HG03095 (cell line): Measurements from ENCODE around the gene OXNAD1.
A peak's percentile ranks its signal among the peaks of the same experiment; 100 is the strongest.

ENCODE experiments used
- ATAC-seq: cut with Tn5 transposase; IDR thresholded peaks from one replicate; pipeline ENCODE4 v1.9.1; 2021; ENCODE audit warnings: moderate library complexity; ENCODE audit not compliant: unreplicated experiment

Gene OXNAD1

GRCh38 chr3:16273867-16274266 lies 8.9 kb downstream of the OXNAD1 start:
- ATAC-seq, result no peak

DNA sequence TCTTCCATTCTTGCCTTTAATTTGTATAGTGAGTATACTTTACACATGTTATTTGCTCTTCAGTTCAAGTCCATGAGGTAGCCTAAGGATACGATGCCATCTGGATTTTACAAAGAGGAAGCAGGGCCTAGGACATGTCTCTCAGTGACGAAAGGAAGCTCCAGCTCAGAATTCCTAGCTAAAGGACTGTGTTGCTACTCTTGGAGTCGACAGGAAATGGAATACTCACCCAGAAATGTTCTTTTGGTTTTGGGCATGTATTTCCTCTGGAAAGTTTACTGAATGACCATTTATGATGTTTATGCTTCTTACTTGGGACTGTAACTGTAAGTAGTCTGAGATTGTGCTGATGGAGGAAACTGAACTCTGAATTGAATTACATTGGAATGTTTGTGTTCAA lies 12.5 kb downstream of the OXNAD1 start:
- no peak for ATAC-seq

DNA sequence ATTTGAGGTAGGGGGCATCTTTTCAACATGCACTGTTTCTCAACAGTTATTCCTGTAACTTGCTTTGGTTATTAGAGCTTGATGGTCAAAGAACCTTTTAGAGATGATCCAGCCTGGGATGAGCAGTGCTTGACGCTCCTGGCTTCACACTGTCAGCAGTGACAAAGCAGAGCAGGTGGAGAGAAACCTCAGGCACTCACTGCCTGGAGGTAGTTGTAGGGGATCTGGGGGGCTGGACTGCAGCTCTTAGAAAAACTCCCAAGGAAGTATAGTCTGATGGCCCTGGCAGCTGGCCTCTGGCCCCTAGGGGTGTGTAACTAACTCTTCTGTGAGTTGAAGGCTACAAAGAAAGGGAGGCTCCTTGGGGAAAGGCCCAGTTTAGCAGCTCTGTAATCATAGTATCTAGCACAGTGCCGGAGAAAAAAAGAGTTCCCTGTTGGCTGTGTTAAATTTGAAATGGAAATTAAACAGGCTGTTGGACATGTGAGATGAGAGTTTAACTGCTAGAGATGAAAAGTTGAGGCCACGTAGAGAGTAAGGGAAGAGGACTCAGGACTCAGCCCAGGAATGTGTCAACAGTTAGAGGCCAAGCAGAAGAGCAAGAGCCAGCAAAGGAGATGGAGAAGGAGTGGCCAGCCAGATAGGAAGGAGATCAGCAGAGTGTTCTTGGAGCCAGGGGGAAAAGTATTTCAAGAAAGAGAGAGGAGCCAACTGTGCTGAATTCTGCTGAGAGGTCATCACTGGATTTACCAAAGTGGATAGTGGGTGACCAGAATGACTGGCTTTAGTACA lies 14.2 kb downstream of the OXNAD1 start:
- no peak for ATAC-seq

DNA sequence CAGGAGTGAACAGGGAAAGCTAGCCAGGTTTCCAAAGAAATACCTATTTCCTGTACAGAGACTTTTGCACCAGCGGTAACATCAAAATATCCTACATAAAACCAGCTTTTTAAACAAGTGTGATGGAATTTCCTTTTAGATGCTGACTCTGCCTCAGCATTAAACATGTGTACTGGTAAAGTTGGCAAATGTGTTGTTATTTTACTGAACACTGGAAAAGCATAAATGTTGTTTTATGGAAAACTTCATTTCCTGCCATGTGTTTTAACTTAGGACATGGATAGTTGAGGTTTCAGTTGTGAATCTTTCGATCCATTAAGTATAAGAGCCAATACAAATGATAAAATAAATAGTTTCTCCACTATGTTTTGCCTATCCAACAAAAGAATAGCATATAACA lies 15.7 kb downstream of the OXNAD1 start:
- ATAC-seq, result no peak

DNA sequence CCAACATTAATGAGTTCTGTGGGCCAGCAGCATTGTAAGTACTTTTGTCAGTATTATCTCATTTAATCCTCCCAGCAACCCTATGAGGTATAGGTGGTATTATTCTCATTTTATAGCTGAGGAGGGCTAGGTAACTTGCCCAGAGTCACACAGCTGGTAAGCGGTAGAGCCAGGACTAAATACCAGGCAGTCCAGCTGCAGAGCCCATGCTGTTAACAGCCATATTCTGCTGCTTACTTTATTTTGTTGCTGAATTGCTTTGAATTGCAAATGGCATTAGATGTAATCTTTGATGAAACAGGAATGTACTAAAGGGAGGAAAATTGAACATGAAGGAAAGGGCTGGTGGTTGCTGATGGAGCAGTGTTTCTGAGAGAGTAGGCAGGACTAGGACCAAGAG lies 19.6 kb downstream of the OXNAD1 start:
- ATAC-seq, result no peak

DNA sequence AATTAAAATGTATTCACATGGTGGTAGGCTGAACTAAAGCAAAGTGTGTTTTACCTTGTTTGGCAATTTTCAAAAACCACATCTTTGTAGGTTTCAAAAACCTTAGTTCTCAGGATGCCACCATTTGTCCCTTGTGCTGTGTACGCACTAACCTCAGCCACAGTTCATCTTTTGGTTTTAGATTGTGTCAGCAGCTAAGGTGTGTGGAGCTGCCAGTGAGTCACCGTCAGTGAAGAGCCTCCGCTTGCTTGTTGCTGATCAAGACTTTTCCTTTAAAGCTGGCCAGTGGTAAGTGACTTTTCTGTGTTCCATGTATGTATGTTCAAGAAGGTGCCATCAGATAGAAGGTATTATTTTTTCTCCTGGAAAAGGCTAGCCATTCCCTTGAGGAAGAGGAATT lies 21.1 kb downstream of the OXNAD1 start:
- peak; percentile 58 for ATAC-seq

DNA sequence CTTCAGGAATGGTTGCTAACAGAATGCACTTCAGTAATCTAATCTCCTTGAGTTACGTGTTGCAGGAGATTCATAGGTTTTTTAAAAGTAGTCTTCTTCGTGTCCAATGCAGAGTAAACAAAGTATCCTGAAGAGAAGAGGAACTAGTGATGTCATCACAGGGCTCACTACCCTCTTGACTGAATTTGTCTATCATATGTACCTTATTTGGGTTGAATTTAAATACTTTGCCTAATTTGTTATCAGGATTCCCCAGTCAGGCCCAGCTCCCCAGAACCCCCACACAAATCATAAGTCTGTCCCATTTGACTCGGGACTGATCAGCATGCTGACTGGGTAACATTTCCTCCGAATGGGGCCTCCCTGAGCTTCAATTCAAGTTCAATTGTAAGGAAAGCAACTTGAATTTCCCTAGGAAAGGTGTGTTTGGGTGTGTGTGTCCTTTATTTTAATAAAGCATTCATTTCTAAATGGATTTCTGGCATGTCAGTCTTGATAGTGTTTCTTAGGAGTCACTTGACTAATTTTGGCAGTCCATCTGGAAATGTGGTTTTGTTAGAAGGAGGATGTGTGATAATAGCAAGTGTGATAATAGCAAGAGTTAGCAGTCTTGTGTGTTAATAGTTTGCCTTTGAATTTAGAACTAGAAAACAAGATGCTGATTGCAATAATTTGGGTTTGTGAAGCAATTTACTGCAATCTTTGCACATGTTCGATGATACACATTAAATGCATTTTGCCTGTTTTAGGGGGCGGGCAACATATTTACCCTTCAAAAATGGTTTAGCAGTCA lies 21.9 kb downstream of the OXNAD1 start:
- ATAC-seq, result no peak

DNA sequence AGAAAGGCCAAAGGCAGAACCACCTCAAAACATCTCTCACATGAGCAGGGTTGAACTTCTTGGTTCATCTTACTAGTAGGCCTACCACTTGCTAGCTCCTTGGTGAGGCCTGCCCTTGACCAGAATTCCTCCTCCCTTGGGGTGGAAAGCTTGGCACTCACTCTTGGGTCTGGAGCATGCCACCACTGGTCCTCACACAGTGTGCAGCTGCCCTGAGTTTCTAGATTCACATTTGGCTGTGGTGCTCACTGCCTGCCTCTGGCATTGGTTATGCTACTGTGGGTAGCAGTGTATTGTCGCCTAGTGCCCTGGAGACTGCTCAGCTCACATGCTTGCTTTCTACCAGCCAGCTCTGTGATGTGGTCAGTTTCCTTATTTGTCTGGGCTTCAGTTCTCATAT lies 23.7 kb downstream of the OXNAD1 start:
- ATAC-seq, result no peak

DNA sequence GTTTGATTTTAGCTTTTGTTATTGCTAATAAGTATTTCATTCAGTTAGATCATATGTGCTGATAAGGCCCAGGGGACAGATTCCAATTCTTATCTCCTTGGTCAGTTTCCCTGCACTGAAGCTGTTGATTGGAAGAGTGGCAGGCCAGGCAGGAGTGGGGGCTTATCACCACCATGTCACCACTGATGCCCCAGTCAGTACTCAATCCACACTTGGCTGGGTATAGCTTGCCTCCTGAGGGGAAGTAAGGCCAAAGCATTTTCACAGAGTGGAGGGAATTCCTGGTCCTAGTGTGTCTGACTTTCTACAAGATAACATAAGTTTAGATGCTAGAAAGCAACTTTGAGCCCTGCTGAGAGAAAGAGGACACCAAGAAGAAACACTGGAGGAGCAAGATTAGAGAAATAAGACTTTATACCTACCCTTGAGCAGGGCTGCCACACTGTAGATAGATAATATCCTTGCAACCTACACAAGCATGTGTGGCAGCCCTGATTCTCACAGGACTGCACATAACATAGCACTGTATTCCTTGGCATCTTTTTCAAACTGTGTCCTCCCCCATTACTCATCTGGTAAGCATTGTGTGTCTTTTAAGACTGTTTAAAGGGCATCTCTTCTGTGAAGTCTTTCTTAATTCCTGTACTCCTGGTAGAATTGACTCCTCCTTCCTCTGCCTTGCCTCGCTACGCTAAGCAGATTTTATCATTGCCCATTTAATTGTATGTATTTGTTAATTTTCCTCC lies 24.3 kb downstream of the OXNAD1 start:
- no peak for ATAC-seq

DNA sequence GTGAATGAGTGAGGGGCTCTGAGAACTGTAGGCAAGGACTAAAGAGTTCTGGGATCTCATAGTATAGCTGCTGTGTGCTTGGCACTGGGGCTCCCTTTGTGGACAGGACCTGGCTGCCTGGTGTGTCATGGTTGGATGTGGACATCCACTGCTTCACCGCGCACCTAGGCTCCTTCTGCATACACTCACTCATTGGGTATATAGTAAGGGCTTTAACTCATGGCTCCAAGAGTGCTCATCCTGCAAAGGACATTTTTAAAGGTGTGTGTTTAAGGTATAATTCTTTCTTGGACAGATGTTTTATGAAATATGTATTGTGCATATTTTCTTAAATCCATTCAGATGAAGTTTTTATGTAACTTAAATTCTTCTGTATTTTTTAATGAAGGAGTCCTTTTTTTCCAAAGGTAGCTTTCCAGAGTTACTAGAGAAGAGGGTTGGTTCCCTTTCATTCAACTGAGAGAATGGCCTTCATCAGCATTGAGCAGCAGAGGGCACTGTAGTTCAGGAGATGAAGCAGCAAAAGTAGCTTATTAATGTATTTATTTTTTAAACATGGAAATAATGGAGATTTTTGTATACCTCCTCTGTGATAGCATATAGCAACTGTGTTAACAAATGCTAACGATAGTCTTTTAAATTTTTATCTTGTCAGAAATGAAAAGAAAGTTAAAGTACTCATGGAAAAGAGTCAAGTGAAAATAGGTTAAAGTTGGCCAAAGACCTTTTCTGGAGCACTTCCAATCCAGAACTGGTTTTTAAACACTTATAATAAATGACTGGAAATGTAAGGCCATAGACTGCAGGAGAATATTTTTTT lies 25.2 kb downstream of the OXNAD1 start:
- ATAC-seq, result no peak

GRCh38 chr3:16290827-16291196 lies 25.8 kb downstream of the OXNAD1 start:
- no peak for ATAC-seq

DNA sequence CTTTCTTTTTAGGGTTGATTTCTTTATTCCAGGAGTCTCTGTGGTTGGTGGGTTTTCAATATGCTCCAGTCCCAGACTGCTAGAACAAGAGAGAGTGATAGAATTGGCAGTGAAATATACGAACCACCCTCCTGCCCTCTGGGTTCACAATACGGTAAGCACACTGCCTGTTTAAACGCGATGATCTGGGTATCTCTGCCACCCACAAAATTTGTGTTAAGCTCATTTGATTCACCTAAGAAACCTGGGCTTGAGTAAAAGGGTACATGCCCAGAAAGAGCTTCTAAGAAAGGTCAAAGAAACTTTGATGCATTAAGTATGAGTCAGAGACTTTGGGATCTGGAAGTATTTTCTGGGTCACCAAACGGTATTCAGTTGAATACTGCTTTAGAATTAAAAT lies 29.8 kb downstream of the OXNAD1 start:
- no peak for ATAC-seq

GRCh38 chr3:16295298-16295890 lies 30.4 kb downstream of the OXNAD1 start:
- ATAC-seq, result no peak

DNA sequence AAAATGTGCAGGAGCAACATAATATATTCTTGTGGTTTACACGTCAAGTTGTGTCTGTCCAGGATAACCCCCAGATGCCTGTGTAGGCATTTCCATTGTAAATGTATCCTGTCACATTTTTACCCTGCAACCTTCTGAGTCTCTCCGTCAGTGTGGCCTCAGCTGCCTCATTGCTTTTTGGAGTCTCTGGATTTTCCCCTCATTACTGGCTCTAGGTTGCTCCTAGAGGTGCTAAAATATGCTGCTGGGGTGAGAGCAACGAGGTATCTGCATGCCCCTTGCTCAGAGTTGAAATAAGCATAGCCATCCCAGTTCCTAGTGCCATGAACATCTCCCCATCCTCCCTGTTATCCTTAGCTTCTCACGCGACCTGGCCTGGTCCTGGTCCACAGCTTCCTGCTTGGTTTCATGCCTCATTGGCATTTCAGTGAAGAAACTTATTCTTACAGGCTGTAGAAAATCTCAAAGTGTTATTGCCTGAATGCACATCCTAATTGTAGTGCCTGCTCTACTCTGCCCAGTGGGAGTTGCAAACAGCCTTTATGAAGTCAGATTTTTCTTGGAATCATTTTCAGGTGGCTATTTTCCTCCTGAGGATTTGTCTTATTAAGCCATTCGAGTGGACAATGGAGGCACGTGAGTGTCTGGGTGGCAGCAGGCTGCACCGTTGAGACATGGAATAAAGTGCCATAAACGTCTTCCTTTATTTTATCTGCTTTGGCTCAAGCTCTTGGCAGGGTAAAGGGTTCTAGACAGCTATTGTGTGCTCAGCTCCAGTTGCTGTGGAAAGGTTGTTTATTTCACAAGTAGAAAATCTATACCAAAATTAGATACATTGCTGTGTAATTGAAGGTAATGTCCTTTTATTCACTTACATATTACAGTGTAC lies 33.2 kb downstream of the OXNAD1 start:
- ATAC-seq, result no peak

DNA sequence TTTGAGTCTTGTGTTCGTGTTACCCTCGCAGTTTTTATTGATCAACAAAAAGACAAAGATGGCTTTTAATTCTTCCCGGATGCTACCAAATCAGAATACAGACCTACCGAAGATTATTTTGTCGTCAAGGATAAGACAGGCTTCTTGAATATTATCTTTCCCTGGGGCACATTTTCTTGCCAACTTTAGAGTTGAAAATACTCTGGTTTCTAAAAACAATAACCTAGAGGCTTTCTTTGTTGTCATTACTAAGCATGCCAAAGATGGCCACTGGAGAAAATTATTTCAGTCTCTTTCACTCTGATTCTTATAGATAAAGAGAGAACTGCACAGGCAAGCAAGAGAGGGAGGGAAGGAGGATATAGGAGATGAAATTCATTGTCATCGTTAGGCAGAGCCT lies 33.9 kb downstream of the OXNAD1 start:
- ATAC-seq, result no peak

GRCh38 chr3:16299746-16300145 lies 34.7 kb downstream of the OXNAD1 start:
- no peak for ATAC-seq

- peak; percentile 48 for ATAC-seq
Measured at GRCh38 chr3:16300307-16300706, 35.3 kb downstream of the OXNAD1 start.

DNA sequence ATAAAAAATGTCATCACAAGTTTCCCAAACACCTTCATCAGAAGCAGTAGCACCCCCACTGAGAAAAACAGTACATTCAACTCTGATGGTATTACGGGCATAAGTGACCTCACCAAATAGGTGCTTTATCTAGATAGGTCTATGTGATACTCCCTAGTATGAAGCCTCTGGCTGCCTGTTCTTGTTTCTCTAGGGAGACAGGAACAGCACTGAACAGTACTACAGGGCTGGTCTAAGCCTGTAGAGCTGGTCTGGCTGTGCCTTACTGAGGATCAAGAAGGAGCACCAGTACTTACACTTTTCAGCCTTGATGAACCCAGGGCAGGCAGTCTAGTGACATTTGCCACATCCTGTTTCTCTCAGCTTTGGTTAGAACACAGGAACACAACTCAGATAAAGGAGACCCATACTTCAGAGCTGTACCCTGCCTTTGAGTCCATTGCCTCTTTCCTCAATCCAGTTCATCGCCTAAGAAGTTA lies 35.9 kb downstream of the OXNAD1 start:
- peak; percentile 58 for ATAC-seq

DNA sequence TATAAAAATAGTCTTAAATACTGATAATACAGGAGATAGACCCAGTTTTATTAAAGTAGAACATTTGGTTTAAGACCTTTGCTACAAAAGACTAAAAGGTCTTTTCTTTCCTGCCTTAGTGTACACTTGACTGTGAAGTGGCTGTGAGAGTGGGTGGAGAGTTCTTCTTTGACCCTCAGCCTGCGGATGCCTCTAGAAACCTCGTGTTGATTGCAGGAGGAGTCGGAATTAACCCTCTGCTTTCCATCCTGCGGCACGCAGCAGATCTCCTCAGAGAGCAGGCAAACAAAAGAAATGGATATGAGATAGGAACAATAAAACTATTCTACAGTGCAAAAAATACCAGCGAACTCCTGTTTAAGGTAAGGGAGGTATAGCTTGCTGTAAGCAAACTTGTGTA lies 36.5 kb downstream of the OXNAD1 start:
- ATAC-seq, result no peak
